ENCODE measurements around the gene SERPINC1. TPM values are rescaled to one million over a fixed set of nuclear protein-coding genes. Genes with fewer than 3 reads are reported as not detected.
"Not testable (repeated sequence)": the region's sequence is repeated elsewhere in the genome, so short reads cannot be mapped to it uniquely, and the experiment has no call there.

Gene SERPINC1
- total and polyA plus RNA-seq, 4 donors: 0.25 TPM; not detected in 3

DNA sequence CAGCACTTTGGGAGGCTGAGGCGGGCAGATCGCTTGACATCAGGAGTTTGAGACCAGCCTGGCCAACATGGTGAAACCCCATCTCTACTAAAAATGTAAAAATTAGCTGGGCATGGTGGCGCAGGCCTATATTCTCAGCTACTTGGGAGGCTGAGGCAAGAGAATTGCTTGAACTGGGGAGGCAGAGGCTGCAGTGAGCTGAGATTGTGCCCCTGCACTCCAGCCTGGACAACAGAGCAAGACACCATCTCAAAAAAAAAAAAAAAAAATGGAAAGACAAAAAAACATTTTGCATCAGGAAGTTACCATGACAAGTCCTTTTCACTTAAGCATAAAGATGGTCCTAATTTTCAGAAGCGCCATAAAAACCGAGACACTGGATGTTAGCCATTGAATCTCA lies 13.4 kb upstream of the SERPINC1 start:
- not testable (repeated sequence) for ATAC-seq (ENCODE audit: low FRiP score)
- 96 to 98% methylated on average over 5 of the region's 5 CpGs for WGBS, 2 donors

DNA sequence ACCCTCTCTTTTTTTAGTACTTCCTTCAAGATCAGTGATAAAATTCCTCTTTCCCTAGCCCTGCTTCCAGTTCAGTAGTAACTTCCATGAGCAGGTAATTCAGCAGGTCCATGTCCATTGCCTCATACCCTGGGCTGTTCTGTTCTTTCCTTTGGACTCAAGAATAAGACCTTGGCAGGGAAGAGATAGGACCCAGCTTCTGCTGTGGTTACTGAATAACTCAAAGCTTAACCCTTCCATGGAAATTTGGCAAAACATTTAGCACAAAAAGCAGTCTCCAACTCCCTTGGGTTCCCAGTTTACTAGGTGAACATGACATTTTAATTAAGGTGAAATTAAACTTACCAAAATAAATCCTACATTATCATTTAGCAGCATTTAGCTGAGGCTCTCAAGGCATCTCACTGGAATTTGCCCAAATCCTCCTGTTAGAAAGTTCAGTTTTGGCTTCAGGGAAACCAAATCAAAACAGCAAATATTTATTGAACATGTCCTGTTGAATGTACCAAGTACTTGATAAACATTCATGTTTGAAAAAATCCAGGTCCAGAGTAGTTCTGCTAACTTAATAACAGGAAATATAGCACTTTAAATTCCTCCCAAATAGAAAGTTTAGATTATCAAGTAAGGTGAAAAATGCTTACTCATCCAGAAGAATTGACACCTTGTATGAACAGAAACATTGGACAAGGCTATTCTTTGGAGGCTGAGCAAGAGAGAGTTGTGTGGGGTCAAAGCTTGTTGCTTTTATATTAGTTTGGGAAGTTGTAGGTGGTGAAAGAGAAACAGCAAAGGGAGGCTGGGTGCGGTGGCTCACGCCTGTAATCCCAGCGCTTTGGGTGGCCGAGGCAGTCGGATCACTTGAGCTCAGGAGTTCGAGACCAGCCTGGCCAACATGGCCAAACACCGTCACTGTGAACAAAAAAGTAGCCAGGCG lies 8.4 kb upstream of the SERPINC1 start:
- H3K27me3 ChIP-seq (ENCODE audit: control insufficient read depth in 1 of 2, insufficient read depth in 2 of 2, low read length in 1 of 2): no peaks in the 10 kb centered on the region
- H3K9me3 ChIP-seq (ENCODE audit: control insufficient read depth, low read length): no peaks in the 10 kb centered on the region
- H3K36me3 ChIP-seq (ENCODE audit: control insufficient read depth in 1 of 2, insufficient read depth in 2 of 2, low read length in 1 of 2): no peaks in the 10 kb centered on the region
- no peak overlapping the region for H3K4me3 ChIP-seq (ENCODE audit: low read length in 2 of 2)
- intact Hi-C loops (cut with DNase I): no loop called here
- no peak for ATAC-seq (ENCODE audit: low FRiP score)
- 93 to 94% methylated on average over 8 of the region's 8 CpGs for WGBS, 2 donors
- no peak for DNase-seq
- H3K27ac ChIP-seq (ENCODE audit: low read depth in 1 of 2, low read length in 2 of 2): no peak overlapping the region
- H3K4me1 ChIP-seq (ENCODE audit: control insufficient read depth in 1 of 2, insufficient read depth in 2 of 2, low read length in 2 of 2): no peaks in the 10 kb centered on the region

More for the DNA sequence above, 13.4 kb upstream of the SERPINC1 start:
- H3K27me3 ChIP-seq (ENCODE audit: control insufficient read depth in 1 of 2, insufficient read depth in 2 of 2, low read length in 1 of 2); intact Hi-C loops (cut with DNase I); H3K36me3 ChIP-seq (ENCODE audit: control insufficient read depth in 1 of 2, insufficient read depth in 2 of 2, low read length in 1 of 2); H3K27ac ChIP-seq (ENCODE audit: low read depth in 1 of 2, low read length in 2 of 2); H3K4me3 ChIP-seq (ENCODE audit: low read length in 2 of 2); DNase-seq; H3K9me3 ChIP-seq (ENCODE audit: control insufficient read depth, low read length); H3K4me1 ChIP-seq (ENCODE audit: control insufficient read depth in 1 of 2, insufficient read depth in 2 of 2, low read length in 2 of 2): not testable (repeated sequence)

DNA sequence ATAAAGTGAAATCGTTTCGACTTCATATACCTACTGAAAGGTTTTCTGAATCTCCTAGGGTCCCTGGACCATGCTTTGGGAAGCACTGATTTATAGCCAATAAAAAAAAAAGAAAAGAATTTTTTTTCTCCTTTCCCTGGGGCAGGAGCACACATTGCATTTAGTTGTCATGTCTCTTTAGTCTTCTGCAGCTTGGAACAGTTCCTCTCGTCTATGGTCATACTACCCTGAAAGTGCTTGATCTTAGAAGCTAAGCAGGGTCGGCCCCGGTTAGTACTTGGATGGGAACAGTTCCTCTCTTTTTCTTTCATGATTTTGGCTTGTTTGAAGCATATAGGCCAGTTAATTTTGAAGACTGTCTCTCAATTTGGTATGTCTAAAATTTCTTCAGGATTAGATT lies 3.7 kb upstream of the SERPINC1 start:
- no peaks in the 10 kb centered on the region for H3K9me3 ChIP-seq (ENCODE audit: control insufficient read depth, low read length)
- no peaks in the 10 kb centered on the region for H3K27me3 ChIP-seq (ENCODE audit: control insufficient read depth in 1 of 2, insufficient read depth in 2 of 2, low read length in 1 of 2)
- H3K27ac ChIP-seq (ENCODE audit: low read depth in 1 of 2, low read length in 2 of 2): no peak overlapping the region
- DNase-seq (no peak), ATAC-seq (ENCODE audit: low FRiP score) (no peak)
- H3K4me3 ChIP-seq (ENCODE audit: low read length in 2 of 2): no peak overlapping the region
- 87 to 90% methylated on average over 5 of the region's 5 CpGs for WGBS, 2 donors
- no peaks in the 10 kb centered on the region for H3K4me1 ChIP-seq (ENCODE audit: control insufficient read depth in 1 of 2, insufficient read depth in 2 of 2, low read length in 2 of 2)
- H3K36me3 ChIP-seq (ENCODE audit: control insufficient read depth in 1 of 2, insufficient read depth in 2 of 2, low read length in 1 of 2): no peaks in the 10 kb centered on the region
- intact Hi-C loops (cut with DNase I): no loop called here

DNA sequence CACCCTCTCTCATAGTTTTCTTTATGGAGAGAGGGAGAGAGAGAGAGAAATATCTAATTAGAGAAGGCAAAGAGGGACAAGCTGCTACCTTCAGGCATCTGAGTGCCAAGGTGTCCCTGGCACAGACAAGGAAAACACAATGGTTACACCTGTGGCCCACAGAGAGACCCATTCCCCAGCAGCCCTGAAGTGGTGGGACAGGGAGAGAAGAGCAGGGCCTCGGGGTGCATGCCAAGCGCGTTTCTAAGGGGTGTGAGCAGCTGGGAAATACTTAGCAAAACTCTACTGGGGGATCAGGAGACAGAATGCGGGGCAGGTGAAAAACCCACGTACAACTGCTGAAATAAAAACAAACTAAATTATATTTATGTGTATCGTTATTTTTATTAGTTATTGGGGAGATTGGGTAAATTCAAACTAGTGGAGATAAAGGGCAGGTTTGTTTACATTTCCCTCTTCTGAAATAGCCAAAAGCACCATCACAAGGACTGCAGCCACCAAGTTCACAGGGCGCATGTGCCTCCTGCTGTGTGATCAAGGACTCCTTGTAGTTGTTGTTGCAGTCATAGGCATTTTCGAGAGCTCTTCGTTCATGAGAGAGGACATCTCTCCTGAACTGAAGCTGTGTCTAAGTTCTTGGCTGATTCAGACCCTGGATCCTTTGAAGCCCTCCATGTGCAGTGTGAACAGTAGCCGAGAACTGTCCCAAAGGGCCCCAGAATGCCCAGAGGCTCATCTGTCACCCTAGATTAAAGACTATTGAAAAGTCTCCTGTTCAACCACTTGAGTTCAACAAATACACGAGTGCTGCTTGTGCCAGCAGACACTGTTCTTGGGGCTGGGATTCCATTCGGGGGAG lies 737 bp upstream of the SERPINC1 start:
- H3K9me3 ChIP-seq (ENCODE audit: control insufficient read depth, low read length): no peaks in the 10 kb centered on the region
- DNase-seq (no peak), ATAC-seq (ENCODE audit: low FRiP score) (no peak)
- H3K27me3 ChIP-seq (ENCODE audit: control insufficient read depth in 1 of 2, insufficient read depth in 2 of 2, low read length in 1 of 2): no peaks in the 10 kb centered on the region
- intact Hi-C loops (cut with DNase I): no loop called here
- no peaks in the 10 kb centered on the region for H3K36me3 ChIP-seq (ENCODE audit: control insufficient read depth in 1 of 2, insufficient read depth in 2 of 2, low read length in 1 of 2)
- no peak overlapping the region for H3K27ac ChIP-seq (ENCODE audit: low read depth in 1 of 2, low read length in 2 of 2)
- no peak overlapping the region for H3K4me3 ChIP-seq (ENCODE audit: low read length in 2 of 2)
- H3K4me1 ChIP-seq (ENCODE audit: control insufficient read depth in 1 of 2, insufficient read depth in 2 of 2, low read length in 2 of 2): no peaks in the 10 kb centered on the region
- 81 to 85% methylated on average over 12 of the region's 12 CpGs for WGBS, 2 donors

DNA sequence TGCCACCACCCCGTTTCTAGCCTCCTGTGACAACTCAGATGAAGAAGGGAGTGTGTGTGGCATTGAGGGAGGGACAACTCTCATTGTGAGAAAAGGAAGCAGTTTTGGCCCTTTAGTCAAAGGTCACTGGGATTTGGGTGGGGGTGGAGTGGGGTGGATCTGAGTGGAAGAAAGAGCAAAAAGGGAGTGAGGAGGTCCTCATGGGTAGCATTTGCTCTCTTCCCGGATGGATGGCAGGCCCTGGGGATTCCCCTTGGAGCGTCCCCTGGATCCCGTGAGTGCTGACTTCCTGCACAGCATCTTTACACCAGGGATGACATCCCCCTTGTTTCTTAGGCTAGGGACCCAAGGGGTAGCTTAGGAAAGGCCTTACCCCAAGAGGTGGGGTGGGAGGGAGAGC lies 460 bp downstream of the SERPINC1 start:
- no peak overlapping the region for H3K4me3 ChIP-seq (ENCODE audit: low read length in 2 of 2)
- no peak for ATAC-seq (ENCODE audit: low FRiP score)
- H3K9me3 ChIP-seq (ENCODE audit: control insufficient read depth, low read length): no peaks in the 10 kb centered on the region
- no peaks in the 10 kb centered on the region for H3K4me1 ChIP-seq (ENCODE audit: control insufficient read depth in 1 of 2, insufficient read depth in 2 of 2, low read length in 2 of 2)
- intact Hi-C loops (cut with DNase I): no loop called here
- no peak for DNase-seq
- no peak overlapping the region for H3K27ac ChIP-seq (ENCODE audit: low read depth in 1 of 2, low read length in 2 of 2)
- WGBS, 2 donors: 77 to 85% methylated on average over 4 of the region's 4 CpGs
- H3K36me3 ChIP-seq (ENCODE audit: control insufficient read depth in 1 of 2, insufficient read depth in 2 of 2, low read length in 1 of 2): no peaks in the 10 kb centered on the region
- H3K27me3 ChIP-seq (ENCODE audit: control insufficient read depth in 1 of 2, insufficient read depth in 2 of 2, low read length in 1 of 2): no peaks in the 10 kb centered on the region

DNA sequence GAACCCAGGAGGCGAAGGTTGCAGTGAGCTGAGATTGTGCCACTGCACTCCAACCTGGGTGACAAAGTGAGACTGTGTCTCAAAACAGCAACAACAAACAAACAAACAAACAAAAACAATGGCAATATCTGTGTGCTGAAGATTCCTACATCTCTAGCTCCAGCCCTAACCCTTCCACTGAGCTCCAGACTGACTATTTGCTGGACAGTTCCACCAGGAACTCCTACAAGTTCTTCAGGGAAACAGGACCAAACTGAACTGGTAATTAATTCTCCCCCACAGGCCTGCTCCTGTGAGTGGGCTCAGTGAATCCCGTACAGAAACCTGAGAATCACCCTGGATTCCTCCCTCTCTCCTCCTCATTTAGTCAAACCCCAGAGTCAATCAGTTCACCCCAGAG lies 1.5 kb downstream of the SERPINC1 start:
- H3K4me1 ChIP-seq (ENCODE audit: control insufficient read depth in 1 of 2, insufficient read depth in 2 of 2, low read length in 2 of 2): no peaks in the 10 kb centered on the region
- 77% methylated on average over 2 of the region's 2 CpGs for WGBS, 2 donors
- ATAC-seq (ENCODE audit: low FRiP score) (no peak), DNase-seq (no peak)
- intact Hi-C loops (cut with DNase I): no loop called here
- no peak overlapping the region for H3K4me3 ChIP-seq (ENCODE audit: low read length in 2 of 2)
- no peaks in the 10 kb centered on the region for H3K27me3 ChIP-seq (ENCODE audit: control insufficient read depth in 1 of 2, insufficient read depth in 2 of 2, low read length in 1 of 2)
- H3K36me3 ChIP-seq (ENCODE audit: control insufficient read depth in 1 of 2, insufficient read depth in 2 of 2, low read length in 1 of 2): no peaks in the 10 kb centered on the region
- peaks cover under 1% of the 10 kb centered on the region for H3K9me3 ChIP-seq (ENCODE audit: control insufficient read depth, low read length)
- H3K27ac ChIP-seq (ENCODE audit: low read depth in 1 of 2, low read length in 2 of 2): no peak overlapping the region

DNA sequence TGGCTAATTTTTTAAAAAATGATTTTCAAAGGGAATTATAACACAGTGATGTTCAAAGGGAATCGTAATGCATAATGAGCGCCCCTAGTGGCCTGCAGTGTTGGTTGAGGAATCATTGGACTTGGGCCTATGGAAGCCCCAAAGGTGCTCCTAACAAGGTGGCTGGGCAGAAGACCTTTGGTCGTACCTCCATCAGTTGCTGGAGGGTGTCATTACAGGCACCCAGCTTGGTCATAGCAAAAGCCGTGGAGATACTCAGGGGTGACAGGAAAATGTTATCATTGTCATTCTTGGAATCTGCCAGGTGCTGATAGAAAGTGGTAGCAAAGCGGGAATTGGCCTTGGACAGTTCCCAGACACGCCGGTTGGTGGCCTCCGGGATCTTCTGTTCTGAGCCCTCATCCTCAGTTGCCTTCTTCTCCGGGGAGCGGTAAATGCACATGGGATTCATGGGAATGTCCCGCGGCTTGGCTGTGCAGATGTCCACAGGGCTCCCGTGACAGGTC lies 2.7 kb downstream of the SERPINC1 start:
- 83 to 85% methylated on average over 13 of the region's 13 CpGs for WGBS, 2 donors
- DNase-seq (no peak), ATAC-seq (ENCODE audit: low FRiP score) (no peak)
- H3K4me1 ChIP-seq (ENCODE audit: control insufficient read depth in 1 of 2, insufficient read depth in 2 of 2, low read length in 2 of 2): no peaks in the 10 kb centered on the region
- H3K9me3 ChIP-seq (ENCODE audit: control insufficient read depth, low read length): peaks cover 1% of the 10 kb centered on the region
- H3K36me3 ChIP-seq (ENCODE audit: control insufficient read depth in 1 of 2, insufficient read depth in 2 of 2, low read length in 1 of 2): no peaks in the 10 kb centered on the region
- no peak overlapping the region for H3K27ac ChIP-seq (ENCODE audit: low read depth in 1 of 2, low read length in 2 of 2)
- no peaks in the 10 kb centered on the region for H3K27me3 ChIP-seq (ENCODE audit: control insufficient read depth in 1 of 2, insufficient read depth in 2 of 2, low read length in 1 of 2)
- intact Hi-C loops (cut with DNase I): no loop called here
- H3K4me3 ChIP-seq (ENCODE audit: low read length in 2 of 2): no peak overlapping the region

DNA sequence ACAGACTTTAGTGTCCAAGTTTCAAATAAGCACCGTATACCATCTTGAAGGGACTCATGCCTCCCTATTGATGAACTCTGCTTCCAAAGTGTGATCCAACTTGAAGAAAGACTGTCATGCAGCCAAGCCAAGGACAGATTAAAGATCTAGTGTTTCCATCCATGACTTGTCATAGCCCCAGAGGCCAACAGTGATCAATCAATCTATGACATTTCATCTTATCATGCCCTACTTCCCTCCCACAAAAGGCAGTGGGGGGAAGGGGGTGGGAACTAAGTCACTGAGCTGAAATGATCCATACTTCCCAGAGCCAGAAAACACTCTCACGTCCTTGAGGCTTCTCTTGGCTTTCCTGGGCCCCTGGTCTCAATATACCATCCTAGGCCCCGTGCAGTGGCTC lies 4.0 kb downstream of the SERPINC1 start:
- Histone ChIP-seq H3K36me3 (ENCODE audit: control insufficient read depth in 1 of 2, insufficient read depth in 2 of 2, low read length in 1 of 2) (no peaks in the 10 kb centered on the region), H3K4me3 (ENCODE audit: low read length in 2 of 2) (no peak overlapping the region), H3K4me1 (ENCODE audit: control insufficient read depth in 1 of 2, insufficient read depth in 2 of 2, low read length in 2 of 2) (no peaks in the 10 kb centered on the region), H3K9me3 (ENCODE audit: control insufficient read depth, low read length) (peaks cover 1% of the 10 kb centered on the region), H3K27me3 (ENCODE audit: control insufficient read depth in 1 of 2, insufficient read depth in 2 of 2, low read length in 1 of 2) (no peaks in the 10 kb centered on the region), H3K27ac (ENCODE audit: low read depth in 1 of 2, low read length in 2 of 2) (no peak overlapping the region)
- intact Hi-C loops (cut with DNase I): no loop called here
- 88 to 89% methylated on average over 3 of the region's 3 CpGs for WGBS, 2 donors
- no peak for ATAC-seq (ENCODE audit: low FRiP score)
- no peak for DNase-seq
